ENCODE measurements around the gene ASCC3. TPM values are rescaled to one million over a fixed set of nuclear protein-coding genes. Genes with fewer than 3 reads are reported as not detected.
A peak's percentile ranks its signal among the peaks of the same experiment; 100 is the strongest.

Gene ASCC3
- total and polyA plus RNA-seq, 2 donors (not counting 1 experiment from before 2014, with no cell fraction given), result 9.0 to 42.3 TPM

- H3K9ac ChIP-seq (ENCODE audit: low read length), result peak overlapping the region; percentile 36
- H3K4me3 Mint-ChIP-seq, result peak overlapping the region; percentile 43
- H3K4me3 ChIP-seq (ENCODE audit: control extremely low read depth in 1 of 5, extremely low read depth in 1 of 5, insufficient read depth in 1 of 5, low read depth in 2 of 5, low read length in 4 of 5), result peak overlapping the region in 1 of 5 experiments; percentile 3
- H2AFZ ChIP-seq (ENCODE audit: insufficient read depth, low read depth, low read length, poor library complexity, severe bottlenecking), result peak overlapping the region; percentile 63
- no peaks in the 10 kb centered on the region for H3K9me3 ChIP-seq (ENCODE audit: control extremely low read depth in 1 of 3, control insufficient read depth in 2 of 3, insufficient read depth in 1 of 3, low read length in 2 of 3)
- POLR2A ChIA-PET, result no interaction called here
- no CpG with 5 or more reads among the region's 4 CpGs for WGBS (ENCODE audit: insufficient coverage)
- peaks cover 9% of the 10 kb centered on the region for H3K4me1 Mint-ChIP-seq
- peak overlapping the region; percentile 73 for H3K27ac Mint-ChIP-seq
- peaks cover 9 to 11% of the 10 kb centered on the region in 2 donors for H3K4me1 ChIP-seq (ENCODE audit: control insufficient read depth in 2 of 2, insufficient read depth in 2 of 2, low read length in 2 of 2)
- no peaks in the 10 kb centered on the region for H3K27me3 Mint-ChIP-seq
- H3K27me3 ChIP-seq (replicated peaks in 1 of 4; ENCODE audit: control extremely low read depth in 1 of 4, control insufficient read depth in 3 of 4, insufficient read depth in 4 of 4, low read length in 3 of 4), result no peaks in the 10 kb centered on the region
- no peaks in the 10 kb centered on the region for H3K9me3 Mint-ChIP-seq (ENCODE audit: insufficient read depth)
- CTCF ChIA-PET, result no interaction called here
- no peaks in the 10 kb centered on the region for H4K20me1 ChIP-seq (ENCODE audit: control insufficient read depth, insufficient read depth, low read length, poor library complexity, severe bottlenecking)
- no peaks in the 10 kb centered on the region for H3K79me2 ChIP-seq (ENCODE audit: control insufficient read depth, insufficient read depth, low read length)
- peak; percentile 95 for ATAC-seq (ENCODE audit: low read depth)
- peak overlapping the region; percentile 53 for H3K4me2 ChIP-seq (replicated peaks; ENCODE audit: low read depth, low read length, poor library complexity, severe bottlenecking)
- TF ChIP-seq EZH2 (IDR thresholded peaks at IDR 0.05; ENCODE audit: borderline replicate concordance, insufficient read depth, low read depth, low read length, poor library complexity, severe bottlenecking), result no peak
- no peak for TF ChIP-seq CTCF (IDR thresholded peaks at IDR 0.05)
- peak; percentile 65 for DNase-seq
- peaks cover 0 to 5% of the 10 kb centered on the region in 2 experiments for H3K36me3 ChIP-seq (replicated peaks in 1 of 2; ENCODE audit: control extremely low read depth in 1 of 2, control insufficient read depth in 1 of 2, extremely low read depth in 1 of 2, insufficient read depth in 2 of 2, low read length in 1 of 2)
- peak overlapping the region; percentile 54 to 76 for H3K27ac ChIP-seq (ENCODE audit: low read length in 2 of 2)
- intact Hi-C loops (cut with micrococcal nuclease), result no loop called here
These were observed 84.9 kb downstream of the ASCC3 start for GRCh38 chr6:100796049-100796823.

GRCh38 chr6:100790084-100790483 is 91.0 kb downstream of the ASCC3 start:
- ChIA-PET CTCF (no interaction called here), POLR2A (no interaction called here)
- H3K27ac ChIP-seq (ENCODE audit: low read length in 2 of 2), result no peak overlapping the region
- H3K27ac Mint-ChIP-seq, result no peak overlapping the region
- no peak overlapping the region for H3K4me3 ChIP-seq (ENCODE audit: control extremely low read depth in 1 of 5, extremely low read depth in 1 of 5, insufficient read depth in 1 of 5, low read depth in 2 of 5, low read length in 4 of 5)
- H3K79me2 ChIP-seq (ENCODE audit: control insufficient read depth, insufficient read depth, low read length), result no peaks in the 10 kb centered on the region
- no peak overlapping the region for H3K4me2 ChIP-seq (replicated peaks; ENCODE audit: low read depth, low read length, poor library complexity, severe bottlenecking)
- no peaks in the 10 kb centered on the region for H3K4me1 ChIP-seq (ENCODE audit: control insufficient read depth in 2 of 2, insufficient read depth in 2 of 2, low read length in 2 of 2)
- DNase-seq, result no peak
- no peaks in the 10 kb centered on the region for H3K27me3 ChIP-seq (replicated peaks in 1 of 4; ENCODE audit: control extremely low read depth in 1 of 4, control insufficient read depth in 3 of 4, insufficient read depth in 4 of 4, low read length in 3 of 4)
- no CpG with 5 or more reads among the region's 2 CpGs for WGBS (ENCODE audit: insufficient coverage)
- H3K4me1 Mint-ChIP-seq, result peaks cover 2% of the 10 kb centered on the region
- no peaks in the 10 kb centered on the region for H3K9me3 Mint-ChIP-seq (ENCODE audit: insufficient read depth)
- no peak for ATAC-seq (ENCODE audit: low read depth)
- no peak overlapping the region for H3K4me3 Mint-ChIP-seq
- TF ChIP-seq CTCF (IDR thresholded peaks at IDR 0.05), result no peak
- TF ChIP-seq EZH2 (IDR thresholded peaks at IDR 0.05; ENCODE audit: borderline replicate concordance, insufficient read depth, low read depth, low read length, poor library complexity, severe bottlenecking), result no peak
- no peaks in the 10 kb centered on the region for H4K20me1 ChIP-seq (ENCODE audit: control insufficient read depth, insufficient read depth, low read length, poor library complexity, severe bottlenecking)
- no peaks in the 10 kb centered on the region for H3K27me3 Mint-ChIP-seq
- H3K9me3 ChIP-seq (ENCODE audit: control extremely low read depth in 1 of 3, control insufficient read depth in 2 of 3, insufficient read depth in 1 of 3, low read length in 2 of 3), result no peaks in the 10 kb centered on the region
- no peak overlapping the region for H2AFZ ChIP-seq (ENCODE audit: insufficient read depth, low read depth, low read length, poor library complexity, severe bottlenecking)
- no peak overlapping the region for H3K9ac ChIP-seq (ENCODE audit: low read length)
- intact Hi-C loops (cut with micrococcal nuclease), result no loop called here
- H3K36me3 ChIP-seq (replicated peaks in 1 of 2; ENCODE audit: control extremely low read depth in 1 of 2, control insufficient read depth in 1 of 2, extremely low read depth in 1 of 2, insufficient read depth in 2 of 2, low read length in 1 of 2), result peaks cover 0 to 8% of the 10 kb centered on the region in 2 experiments
